Kidney epithelial cell (primary cell): ENCODE measurements around the gene PPCDC. TPM values are rescaled to one million over a fixed set of nuclear protein-coding genes. Genes with fewer than 3 reads are reported as not detected.

Source experiments
- DNase-seq: peaks from one replicate; pipeline ENCODE4 v3.0.0-alpha.2; 2010; ENCODE audit warnings: low read depth
- H3K27me3 ChIP-seq: 2 replicates; pipeline ENCODE4 v1.6.0; 2011; ENCODE audit warnings: low read length; ENCODE audit not compliant: control insufficient read depth, insufficient read depth
- H3K36me3 ChIP-seq: 2 replicates; pipeline ENCODE4 v1.5.1; 2011; ENCODE audit warnings: low read length; ENCODE audit not compliant: control insufficient read depth, insufficient read depth
- H3K4me3 ChIP-seq: 2 replicates; pipeline ENCODE4 v1.5.1; 2011; ENCODE audit warnings: low read depth, mild to moderate bottlenecking, control low read depth, low read length
- CTCF ChIP-seq: IDR thresholded peaks from 2 replicates; pipeline ENCODE4 v1.5.1; 2011; ENCODE audit warnings: mild to moderate bottlenecking, moderate library complexity, low read length, control low read depth, inconsistent platforms; ENCODE audit not compliant: insufficient read depth, poor library complexity, severe bottlenecking
- total RNA-seq: library from RNA; depleted of rRNA; stranded (reverse); fragments of >200 nt; gene quantifications from 2 replicates; pipeline ENCODE4 v1.2.3, GENCODE V29; 2015

The PPCDC gene
- total RNA-seq, 1 donor from 2014 or later: 25.9 TPM

DNA sequence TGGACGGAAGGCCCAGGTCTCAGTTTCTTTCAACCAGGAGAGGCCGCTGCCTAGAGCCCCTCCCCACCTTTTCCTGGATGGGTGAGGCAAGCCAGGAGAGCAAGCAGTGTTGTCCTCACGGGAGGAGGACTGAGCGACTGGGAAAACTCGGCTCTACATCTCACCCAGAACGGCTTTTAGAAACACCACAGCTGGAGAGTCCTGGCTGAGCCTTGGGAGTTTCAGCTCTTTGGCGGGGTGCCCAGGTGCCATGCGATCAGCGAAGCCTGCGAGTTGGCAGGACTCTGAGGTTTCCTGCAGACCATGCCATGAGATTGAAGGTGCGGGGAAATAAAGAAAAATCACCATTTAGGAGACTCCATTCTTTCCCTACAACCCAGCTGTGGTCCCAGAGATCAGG lies 26.0 kb downstream of the PPCDC start:
- Histone ChIP-seq H3K36me3 (no peaks in the 10 kb centered on the region), H3K4me3 (no peak overlapping the region), H3K27me3 (no peaks in the 10 kb centered on the region)
- DNase-seq: no peak
- TF ChIP-seq CTCF: no peak

DNA sequence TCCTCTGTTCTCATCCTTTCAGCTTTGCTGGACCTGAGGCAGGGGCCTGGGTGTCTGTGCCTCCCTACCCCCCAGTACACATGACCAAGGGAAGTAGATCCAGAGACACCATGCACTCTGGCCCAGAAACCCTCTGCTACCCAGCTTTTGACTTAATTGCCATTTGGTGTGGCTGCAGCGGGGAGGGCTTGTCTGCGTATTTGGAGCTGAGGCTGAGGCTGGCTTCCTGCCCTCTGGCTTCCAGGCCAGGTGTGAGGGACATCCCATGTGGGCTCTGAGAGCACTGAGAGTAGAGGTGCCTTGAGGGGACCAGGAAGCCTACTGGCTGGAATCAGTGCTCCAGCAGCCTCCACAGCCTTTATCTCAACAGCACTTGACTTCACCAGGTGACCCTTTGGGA lies 26.9 kb downstream of the PPCDC start:
- H3K4me3 ChIP-seq: no peak overlapping the region
- H3K36me3 ChIP-seq: no peaks in the 10 kb centered on the region
- no peak for TF ChIP-seq CTCF
- no peaks in the 10 kb centered on the region for H3K27me3 ChIP-seq
- DNase-seq: no peak

- Histone ChIP-seq H3K36me3 (no peaks in the 10 kb centered on the region), H3K4me3 (no peak overlapping the region), H3K27me3 (no peaks in the 10 kb centered on the region)
- no peak for DNase-seq
- no peak for TF ChIP-seq CTCF
Observed at GRCh38 chr15:75051191-75051608, 27.8 kb downstream of the PPCDC start.

GRCh38 chr15:75051711-75052110 lies 28.3 kb downstream of the PPCDC start:
- no peaks in the 10 kb centered on the region for H3K36me3 ChIP-seq
- no peak for TF ChIP-seq CTCF
- no peaks in the 10 kb centered on the region for H3K27me3 ChIP-seq
- DNase-seq: no peak
- no peak overlapping the region for H3K4me3 ChIP-seq

GRCh38 chr15:75052972-75053747 lies 29.8 kb downstream of the PPCDC start:
- Histone ChIP-seq H3K36me3 (no peaks in the 10 kb centered on the region), H3K4me3 (no peak overlapping the region), H3K27me3 (no peaks in the 10 kb centered on the region)
- TF ChIP-seq CTCF: no peak
- DNase-seq: no peak

- Histone ChIP-seq H3K27me3 (no peaks in the 10 kb centered on the region), H3K36me3 (no peaks in the 10 kb centered on the region), H3K4me3 (no peak overlapping the region)
- no peak for DNase-seq
- TF ChIP-seq CTCF: no peak
Observed at GRCh38 chr15:75053748-75054125, 30.3 kb downstream of the PPCDC start.
